Vein endothelial cell (primary cell): Measurements from ENCODE around the gene NGDN. TPM values are rescaled to one million over a fixed set of nuclear protein-coding genes. Genes with fewer than 3 reads are reported as not detected.

Experiments used
- total RNA-seq: library from RNA; depleted of rRNA; stranded (reverse); fragments of >200 nt; gene quantifications from 2 replicates; pipeline ENCODE4 v1.2.3, GENCODE V29; 2012

NGDN gene, protein sequence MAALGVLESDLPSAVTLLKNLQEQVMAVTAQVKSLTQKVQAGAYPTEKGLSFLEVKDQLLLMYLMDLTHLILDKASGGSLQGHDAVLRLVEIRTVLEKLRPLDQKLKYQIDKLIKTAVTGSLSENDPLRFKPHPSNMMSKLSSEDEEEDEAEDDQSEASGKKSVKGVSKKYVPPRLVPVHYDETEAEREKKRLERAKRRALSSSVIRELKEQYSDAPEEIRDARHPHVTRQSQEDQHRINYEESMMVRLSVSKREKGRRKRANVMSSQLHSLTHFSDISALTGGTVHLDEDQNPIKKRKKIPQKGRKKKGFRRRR
- 29.4 and 42.5 TPM in 2 replicates for total RNA-seq

GRCh38 chr14:23469127-23469905 is at the start of gene NGDN:
Gene NGDN, plus strand, starts transcription at chr14:23469703. Its CDS starts 13 bp downstream, at chr14:23469716.

GRCh38 chr14:23435543-23436326 is 33.8 kb upstream of the NGDN start, which contains the start of gene MYH7:
Gene MYH7, minus strand, starts transcription at chr14:23435660. Its CDS starts 1,928 bp downstream, at chr14:23433732.

Other genes with a start within 250 kb of the NGDN start
- not detected in 2 replicates for gene RNF212B, start 231.8 kb upstream of the NGDN start, total RNA-seq
- 9.5 TPM in 2 replicates for gene HOMEZ, start 183.6 kb upstream of the NGDN start, total RNA-seq
- 5.3 and 5.6 TPM in 2 replicates for gene PPP1R3E, start 166.8 kb upstream of the NGDN start, total RNA-seq
- 18.3 and 24.6 TPM in 2 replicates for gene BCL2L2, start 162.9 kb upstream of the NGDN start, total RNA-seq
- gene PABPN1, start 148.2 kb upstream of the NGDN start, total RNA-seq = 54.5 and 74.8 TPM in 2 replicates
- gene SLC22A17, start 116.8 kb upstream of the NGDN start, total RNA-seq = 0.76 and 1.6 TPM in 2 replicates
- not detected in 2 replicates for gene EFS, start 104.5 kb upstream of the NGDN start, total RNA-seq
- gene IL25, start 96.9 kb upstream of the NGDN start, total RNA-seq = not detected in 2 replicates
- not detected in 2 replicates for gene CMTM5, start 92.7 kb upstream of the NGDN start, total RNA-seq
- gene MYH6, start 61.4 kb upstream of the NGDN start, total RNA-seq = not detected in 2 replicates
- not detected in 2 replicates for gene MYH7, start 34.0 kb upstream of the NGDN start, total RNA-seq
- gene ZFHX2, start 82.1 kb downstream of the NGDN start, total RNA-seq = 0.57 and 0.65 TPM in 2 replicates
- gene THTPA, start 86.6 kb downstream of the NGDN start, total RNA-seq = 14.6 and 19.9 TPM in 2 replicates
- 18.6 and 19.6 TPM in 2 replicates for gene AP1G2, start 98.1 kb downstream of the NGDN start, total RNA-seq
- not detected in 2 replicates for gene JPH4, start 109.1 kb downstream of the NGDN start, total RNA-seq
- gene DHRS2, start 166.7 kb downstream of the NGDN start, total RNA-seq = 0.38 TPM in 1 of 2 replicates, not detected in the other